Esophagus (tissue), 2 donors: ENCODE results near the gene SLMAP. TPM values are rescaled to one million over a fixed set of nuclear protein-coding genes. Genes with fewer than 3 reads are reported as not detected.

Experiments used
- H3K27ac ChIP-seq, 2 donors: one replicate each; pipeline ENCODE4 v1.5.1; 2013; ENCODE audit warnings: low read depth in 2 of 2, mild to moderate bottlenecking in 2 of 2, inconsistent platforms in 1 of 2, low read length in 1 of 2, moderate library complexity in 1 of 2
- H3K27me3 ChIP-seq, 2 donors: one replicate each; pipeline ENCODE4 v1.6.1; 2013; ENCODE audit warnings: low read length in 2 of 2, control low read depth in 1 of 2, mild to moderate bottlenecking in 1 of 2; ENCODE audit not compliant: insufficient read depth in 2 of 2, control insufficient read depth in 1 of 2
- H3K36me3 ChIP-seq, 2 donors: one replicate each; pipeline ENCODE4 v1.6.1; 2013; ENCODE audit warnings: low read length in 1 of 2; ENCODE audit not compliant: control insufficient read depth in 2 of 2, insufficient read depth in 2 of 2
- H3K4me1 ChIP-seq, 2 donors: one replicate each; pipeline ENCODE4 v1.6.1; 2013; ENCODE audit warnings: low read length in 1 of 2; ENCODE audit not compliant: control insufficient read depth in 2 of 2, insufficient read depth in 2 of 2
- H3K4me3 ChIP-seq, 2 donors: one replicate each; pipeline ENCODE4 v1.5.1; 2013; ENCODE audit warnings: low read length in 2 of 2, mild to moderate bottlenecking in 2 of 2, low read depth in 1 of 2, moderate library complexity in 1 of 2
- H3K9me3 ChIP-seq, 2 donors: one replicate each; pipeline ENCODE4 v1.6.1; 2013; ENCODE audit warnings: mild to moderate bottlenecking in 2 of 2, low read depth in 1 of 2, low read length in 1 of 2, moderate library complexity in 1 of 2; ENCODE audit not compliant: control insufficient read depth in 2 of 2, insufficient read depth in 1 of 2
- WGBS, 2 donors: extraction: QIAGEN DNeasy Blood & Tissue Kit; methylation state at CpG; one replicate each; pipeline ENCODE4 v1.1.7; 2013; 5-methylcytosine and 5-hydroxymethylcytosine counted together
- polyA plus RNA-seq, 2 donors: library from polyadenylated mRNA; stranded (reverse); fragments of 200-250 nt; gene quantifications; one replicate each; pipeline ENCODE4 v1.2.3, GENCODE V29; 2013
- donor health status: healthy with polysubstance abuse.
- donor health status: Bipolar disorder and iron deficiency.

Gene SLMAP
- polyA plus RNA-seq: 10 to 100 TPM; 22.0 to 31.5 TPM

GRCh38 chr3:57755741-57756527, at the start of gene SLMAP:
Gene SLMAP, plus strand, starts transcription at chr3:57756309. Its CDS starts 1,343 bp downstream, at chr3:57757652.
- peaks cover 0 to 5% of the 10 kb centered on the region in 2 donors for H3K4me1 ChIP-seq
- no peaks in the 10 kb centered on the region for H3K9me3 ChIP-seq
- 1% methylated on average over 48 of the region's 48 CpGs for WGBS, 2 donors

GRCh38 chr3:57706462-57706861, 49.6 kb upstream of the SLMAP start:
- 43% methylated on average over 3 of the region's 3 CpGs for WGBS, 2 donors
- peak overlapping the region; percentile 63 to 85 for H3K27ac ChIP-seq

More at GRCh38 chr3:57755741-57756527, at the start of gene SLMAP:
- peaks cover 0 to 7% of the 10 kb centered on the region in 2 donors for H3K36me3 ChIP-seq
- peak within 1 kb of the TSS; percentile 92 to 94 for H3K4me3 ChIP-seq
- H3K27me3 ChIP-seq: no peaks in the 10 kb centered on the region
- peak within 1 kb of the TSS; percentile 83 to 95 for H3K27ac ChIP-seq

GRCh38 chr3:57709031-57709430, 47.1 kb upstream of the SLMAP start:
- Histone ChIP-seq H3K27ac (peak overlapping the region in 1 of 2 donors; percentile 49), H3K4me1 (no peaks in the 10 kb centered on the region), H3K27me3 (no peaks in the 10 kb centered on the region), H3K36me3 (no peaks in the 10 kb centered on the region), H3K9me3 (no peaks in the 10 kb centered on the region), H3K4me3 (no peak overlapping the region)
- WGBS, 2 donors: 19 to 37% methylated on average over 2 of the region's 2 CpGs

More at GRCh38 chr3:57706462-57706861, 49.6 kb upstream of the SLMAP start:
- no peaks in the 10 kb centered on the region for H3K36me3 ChIP-seq
- no peaks in the 10 kb centered on the region for H3K4me1 ChIP-seq
- H3K9me3 ChIP-seq: no peaks in the 10 kb centered on the region
- no peak overlapping the region for H3K4me3 ChIP-seq
- no peaks in the 10 kb centered on the region for H3K27me3 ChIP-seq

GRCh38 chr3:57709559-57709958, 46.5 kb upstream of the SLMAP start:
- no peak overlapping the region for H3K27ac ChIP-seq

GRCh38 chr3:57715686-57716085, 40.4 kb upstream of the SLMAP start:
- H3K4me3 ChIP-seq: no peak overlapping the region
- 82 to 86% methylated on average over 4 of the region's 4 CpGs for WGBS, 2 donors
- H3K9me3 ChIP-seq: no peaks in the 10 kb centered on the region
- no peaks in the 10 kb centered on the region for H3K36me3 ChIP-seq
- no peaks in the 10 kb centered on the region for H3K4me1 ChIP-seq
- no peaks in the 10 kb centered on the region for H3K27me3 ChIP-seq
- H3K27ac ChIP-seq: no peak overlapping the region

More at GRCh38 chr3:57709559-57709958, 46.5 kb upstream of the SLMAP start:
- Histone ChIP-seq H3K27me3 (no peaks in the 10 kb centered on the region), H3K4me1 (no peaks in the 10 kb centered on the region), H3K9me3 (no peaks in the 10 kb centered on the region), H3K4me3 (no peak overlapping the region), H3K36me3 (no peaks in the 10 kb centered on the region)
- WGBS, 2 donors: 10 to 13% methylated on average over 2 of the region's 2 CpGs

- Histone ChIP-seq H3K4me1 (no peaks in the 10 kb centered on the region), H3K27me3 (no peaks in the 10 kb centered on the region), H3K4me3 (no peak overlapping the region), H3K36me3 (no peaks in the 10 kb centered on the region), H3K9me3 (no peaks in the 10 kb centered on the region), H3K27ac (peak overlapping the region; percentile 52 to 58)
- 80 to 86% methylated on average over 6 of the region's 6 CpGs for WGBS, 2 donors
Observed at GRCh38 chr3:57717205-57717868, 38.8 kb upstream of the SLMAP start.

- Histone ChIP-seq H3K4me3 (no peak overlapping the region), H3K27me3 (no peaks in the 10 kb centered on the region), H3K4me1 (no peaks in the 10 kb centered on the region), H3K27ac (no peak overlapping the region), H3K36me3 (no peaks in the 10 kb centered on the region), H3K9me3 (no peaks in the 10 kb centered on the region)
- WGBS, 2 donors: 77 to 96% methylated on average over 1 of the region's 1 CpG
Observed at GRCh38 chr3:57718118-57718517, 38.0 kb upstream of the SLMAP start.

- no peaks in the 10 kb centered on the region for H3K27me3 ChIP-seq
- H3K4me1 ChIP-seq: no peaks in the 10 kb centered on the region
- H3K27ac ChIP-seq: no peak overlapping the region
- H3K4me3 ChIP-seq: no peak overlapping the region
- H3K36me3 ChIP-seq: no peaks in the 10 kb centered on the region
- no peaks in the 10 kb centered on the region for H3K9me3 ChIP-seq
Observed at GRCh38 chr3:57726397-57726796, 29.7 kb upstream of the SLMAP start.

GRCh38 chr3:57727106-57727505, 29.0 kb upstream of the SLMAP start:
- H3K4me3 ChIP-seq: no peak overlapping the region
- H3K36me3 ChIP-seq: no peaks in the 10 kb centered on the region
- no peaks in the 10 kb centered on the region for H3K4me1 ChIP-seq
- H3K27ac ChIP-seq: no peak overlapping the region
- no peaks in the 10 kb centered on the region for H3K27me3 ChIP-seq
- 66 to 68% methylated on average over 5 of the region's 5 CpGs for WGBS, 2 donors
- no peaks in the 10 kb centered on the region for H3K9me3 ChIP-seq
